GM18519 (cell line): ENCODE measurements around the gene DRC1.

Source experiments
- ATAC-seq: cut with Tn5 transposase; IDR thresholded peaks from one replicate; pipeline ENCODE4 v1.9.1; 2021; ENCODE audit warnings: mild to moderate bottlenecking, moderate library complexity; ENCODE audit not compliant: unreplicated experiment, low FRiP score

DRC1 gene

DNA sequence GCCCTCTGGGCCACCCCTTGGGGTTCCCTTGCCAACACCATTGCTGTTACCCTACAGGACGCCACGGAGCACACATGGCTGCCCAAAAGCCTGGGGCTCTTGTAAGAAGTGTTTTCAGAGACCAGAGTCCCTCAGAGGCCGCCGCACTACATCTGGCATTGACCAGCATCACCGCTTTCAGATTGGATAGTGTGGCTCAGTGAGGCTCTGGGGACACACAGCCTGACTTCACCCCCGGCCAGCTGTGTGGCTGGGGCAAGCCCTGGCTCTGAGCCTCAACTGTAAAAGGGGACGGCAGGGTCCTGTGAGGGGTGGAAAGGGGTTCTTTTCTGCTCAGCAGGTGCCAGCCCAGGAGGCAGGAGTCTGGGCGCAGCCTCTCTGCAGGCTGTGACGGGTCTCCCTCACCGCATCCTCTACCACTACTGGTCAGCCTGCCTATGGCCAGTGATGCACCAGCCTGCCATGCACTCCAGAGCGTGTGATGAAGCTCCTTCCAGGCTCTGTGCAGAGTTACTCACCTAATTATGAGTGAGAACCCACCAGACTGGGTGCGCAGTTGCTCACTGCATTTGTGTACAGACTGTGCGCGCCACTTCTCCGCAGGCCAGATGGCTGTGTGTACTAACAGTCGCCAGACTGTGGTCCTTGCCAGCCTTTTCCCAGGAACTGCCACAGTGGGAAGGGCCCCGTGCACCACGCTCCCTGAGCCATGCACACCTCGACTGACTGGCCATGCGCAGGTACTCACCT is 86.9 kb downstream of the DRC1 start:
- no peak for ATAC-seq

DNA sequence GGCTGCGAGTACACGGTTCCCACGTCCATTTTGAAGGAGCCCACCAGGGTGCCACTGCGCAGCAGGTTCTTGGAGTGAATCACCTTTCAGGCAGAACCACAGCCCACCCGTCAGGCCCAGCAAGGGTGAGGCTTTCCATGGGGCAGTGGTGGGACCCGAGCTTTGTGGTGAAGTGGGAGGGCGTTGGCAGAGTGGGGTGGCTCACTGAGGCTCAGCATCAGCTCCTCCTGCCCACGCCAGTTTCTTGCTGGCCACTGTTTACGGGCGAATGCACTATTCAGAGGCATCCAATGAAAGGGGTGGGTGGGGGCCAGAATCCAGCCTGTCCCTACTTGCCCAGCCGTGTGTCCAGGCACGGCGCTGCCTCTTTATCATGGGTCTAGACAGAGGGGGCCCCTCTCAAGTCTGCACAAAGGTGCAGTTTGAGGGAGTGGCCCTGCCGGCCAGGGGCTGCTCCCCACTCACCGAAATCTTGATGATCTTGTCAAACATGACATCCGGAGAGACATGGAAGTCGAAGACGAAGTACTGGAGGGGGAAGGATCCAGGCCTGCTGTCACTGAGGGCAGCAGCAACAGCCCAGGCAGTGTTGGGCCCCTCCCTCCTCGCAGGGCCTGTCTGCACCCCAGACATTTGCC is 87.6 kb downstream of the DRC1 start:
- no peak for ATAC-seq

GRCh38 chr2:26491563-26492167 is 89.9 kb downstream of the DRC1 start:
- no peak for ATAC-seq

DNA sequence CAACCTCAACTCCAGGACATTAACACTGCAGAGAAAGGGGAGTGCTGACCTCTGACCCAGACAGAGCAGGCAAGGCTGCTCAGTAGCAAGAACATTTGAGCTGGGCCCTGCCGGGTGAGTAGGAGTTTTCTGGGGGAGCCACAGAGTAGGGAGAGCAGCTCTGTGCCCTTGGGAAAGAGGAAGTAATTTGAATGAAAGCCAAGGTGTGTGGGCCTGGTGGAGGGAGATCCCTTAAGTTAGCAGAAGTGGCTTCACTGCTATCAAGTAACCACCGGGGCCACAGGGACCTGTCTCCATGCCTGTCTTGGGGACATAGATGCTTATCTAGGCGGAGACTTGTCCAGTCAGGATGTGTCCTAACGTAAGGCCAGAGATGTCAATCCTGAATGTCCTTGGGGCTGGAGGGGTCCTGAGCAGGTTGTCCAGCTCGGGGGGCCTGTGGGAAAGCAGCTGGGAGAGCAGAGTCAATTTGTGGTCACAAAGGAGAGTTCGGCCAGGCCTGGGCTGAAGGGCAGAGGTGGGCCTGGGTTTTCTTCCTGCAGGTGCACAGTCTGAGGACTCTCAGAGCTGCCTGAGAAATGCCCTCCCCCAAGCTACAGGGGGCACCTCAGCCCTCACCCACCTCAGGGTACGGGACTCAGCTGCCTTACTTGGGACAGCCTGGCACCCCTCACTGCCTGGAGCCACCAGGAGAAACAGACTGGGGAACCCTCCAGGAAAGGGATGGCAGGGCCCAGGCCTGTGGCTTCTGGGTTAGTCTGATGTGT is 91.2 kb downstream of the DRC1 start:
- ATAC-seq = no peak

GRCh38 chr2:26493566-26493965 is 91.8 kb downstream of the DRC1 start:
- no peak for ATAC-seq

DNA sequence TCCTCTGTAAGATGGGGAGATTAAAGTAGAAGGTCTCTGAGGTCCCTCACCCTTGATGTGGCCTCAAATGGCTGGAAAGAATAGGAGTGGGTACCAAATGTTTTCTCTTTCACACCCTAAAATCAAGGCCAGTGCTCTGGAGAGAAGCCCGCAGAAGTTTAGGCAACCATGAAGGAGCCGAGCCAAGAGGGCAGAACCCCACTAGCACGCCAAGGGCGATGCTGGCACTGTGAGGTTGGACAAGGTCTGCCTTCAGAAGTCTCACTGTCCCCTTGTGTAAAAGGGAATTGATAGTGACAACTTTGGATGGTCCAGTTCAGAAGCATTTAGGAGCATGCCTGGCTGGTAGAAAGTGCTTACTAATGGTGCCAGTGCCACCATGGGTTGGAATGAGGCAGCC is 92.5 kb downstream of the DRC1 start:
- ATAC-seq = no peak

GRCh38 chr2:26494891-26495290 is 93.2 kb downstream of the DRC1 start:
- no peak for ATAC-seq

DNA sequence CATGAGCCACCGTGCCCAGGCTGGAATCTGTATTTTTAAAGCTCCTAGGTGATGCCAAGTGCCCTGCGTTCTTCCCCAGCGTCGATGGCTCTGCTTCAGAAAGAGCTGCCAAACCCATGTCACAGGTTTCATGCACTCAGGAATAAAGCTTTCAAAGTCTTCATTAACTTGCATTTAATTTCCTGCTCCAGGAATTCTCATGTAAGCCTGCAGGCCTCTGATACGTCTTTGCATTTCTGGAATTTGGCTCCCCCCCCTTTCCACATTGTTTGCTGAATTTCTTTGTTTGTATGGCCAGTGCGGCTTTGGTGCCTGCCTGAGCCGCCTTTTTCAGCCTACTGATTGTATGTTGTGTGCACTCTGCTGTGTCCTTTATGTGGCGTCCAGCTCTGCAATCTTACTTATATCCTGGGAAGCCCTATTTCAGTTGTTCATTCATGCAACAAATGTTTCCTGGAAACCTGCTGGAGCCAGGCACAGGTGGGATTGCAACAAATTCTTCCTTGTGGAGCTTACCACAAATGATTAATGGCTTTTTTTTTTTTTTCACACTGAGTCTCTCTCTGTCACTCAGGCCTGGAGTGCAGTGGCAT is 94.1 kb downstream of the DRC1 start:
- no peak for ATAC-seq

DNA sequence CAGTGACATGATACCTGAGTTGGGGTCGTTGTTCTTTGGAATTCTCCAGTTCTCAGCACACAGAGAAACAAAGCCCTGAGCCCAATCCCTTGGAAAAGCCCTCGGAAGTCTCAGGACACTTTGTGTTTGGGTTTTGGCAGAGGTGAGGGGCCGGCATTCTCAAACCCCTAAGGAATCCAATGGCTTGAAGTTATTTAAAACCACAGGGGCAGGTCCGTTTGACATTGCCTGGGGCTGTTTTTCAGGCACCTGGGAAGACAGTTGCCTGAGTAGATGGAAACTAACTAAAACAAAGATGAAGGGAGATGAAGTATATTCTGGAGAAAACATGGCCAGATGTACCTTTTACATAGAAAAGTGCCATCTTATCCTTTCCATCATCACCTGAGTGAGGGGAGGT is 98.7 kb downstream of the DRC1 start:
- ATAC-seq = no peak

GRCh38 chr2:26503231-26503880 is 101.6 kb downstream of the DRC1 start:
- ATAC-seq = no peak

DNA sequence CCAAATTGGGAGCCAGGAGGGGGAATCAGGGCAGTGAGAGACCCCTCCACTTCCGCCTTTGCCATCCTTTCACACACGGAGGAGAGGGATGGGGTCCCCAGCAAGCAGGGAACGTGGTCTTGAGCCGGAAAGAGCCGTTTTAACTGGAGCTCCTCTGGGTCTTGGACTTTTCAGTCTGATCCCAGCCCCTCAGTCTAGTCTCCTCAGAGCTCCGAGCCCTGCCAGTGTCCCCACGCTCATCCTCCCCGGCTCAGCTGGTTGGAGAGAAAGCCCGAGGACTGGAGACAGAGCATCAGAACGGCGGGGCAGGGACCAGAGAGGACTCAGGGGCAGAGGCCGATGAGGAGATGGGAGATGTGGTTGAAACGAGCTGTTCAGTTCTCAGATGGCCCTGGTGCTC is 102.3 kb downstream of the DRC1 start:
- no peak for ATAC-seq

DNA sequence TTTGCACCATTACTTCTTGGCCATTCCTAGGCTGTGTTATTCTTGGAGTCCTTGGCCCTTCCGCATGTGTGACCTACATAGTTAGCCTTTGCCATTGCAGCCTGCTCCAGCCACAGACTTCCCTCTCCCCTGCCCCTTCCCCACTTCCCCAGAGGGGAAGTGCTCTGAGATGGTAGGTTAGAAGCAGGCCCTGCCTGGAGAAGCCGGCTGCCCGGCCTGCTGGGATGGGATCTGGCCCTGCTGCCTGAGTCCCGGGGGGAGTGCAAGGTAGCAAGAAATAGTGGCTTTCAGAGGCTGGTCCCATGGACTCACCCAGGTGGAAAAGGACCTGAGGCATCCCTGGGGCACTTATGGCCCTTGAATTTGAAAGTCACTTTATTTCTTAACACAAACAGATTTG is 104.6 kb downstream of the DRC1 start:
- no peak for ATAC-seq
